Keratinocyte (primary cell): ENCODE results near the gene AQR.

Experiments used
- CTCF ChIP-seq, 3 experiments: IDR thresholded peaks in 1 of 3; conservative IDR thresholded peaks in 1 of 3; optimal IDR thresholded peaks in 1 of 3; 2 replicates in 2 of 3; 3 replicates in 1 of 3; pipeline versions ENCODE3 to v1.5.1; 2011; ENCODE audit warnings: low read length in 3 of 3, mild to moderate bottlenecking in 3 of 3, moderate library complexity in 2 of 3, control low read depth in 1 of 3, inconsistent platforms in 1 of 3; ENCODE audit not compliant: insufficient read depth in 2 of 3; ENCODE audit errors: extremely low read depth in 1 of 3
- EZH2 ChIP-seq: IDR thresholded peaks from one replicate; pipeline ENCODE4 v1.6.1; 2012; ENCODE audit warnings: inconsistent platforms, mild to moderate bottlenecking, low read length, moderate library complexity

GRCh38 chr15:34838282-34838681 is 131.3 kb downstream of the AQR start:
- TF ChIP-seq EZH2 = no peak
- TF ChIP-seq CTCF (optimal IDR thresholded peaks at IDR 0.05 in 1 of 3, IDR thresholded peaks at IDR 0.05 in 1 of 3, conservative IDR thresholded peaks at IDR 0.05 in 1 of 3; ENCODE audit: extremely low read depth in 1 of 3, insufficient read depth in 2 of 3, low read length in 3 of 3) = no peak
